ENCODE data around the gene JOSD2. TPM values are rescaled to one million over a fixed set of nuclear protein-coding genes. Genes with fewer than 3 reads are reported as not detected.
"Not testable (repeated sequence)": the region's sequence is repeated elsewhere in the genome, so short reads cannot be mapped to it uniquely, and the experiment has no call there.

JOSD2 gene
- total RNA-seq, 2 experiments from 2014 or later = 17.4 to 28.1 TPM

DNA sequence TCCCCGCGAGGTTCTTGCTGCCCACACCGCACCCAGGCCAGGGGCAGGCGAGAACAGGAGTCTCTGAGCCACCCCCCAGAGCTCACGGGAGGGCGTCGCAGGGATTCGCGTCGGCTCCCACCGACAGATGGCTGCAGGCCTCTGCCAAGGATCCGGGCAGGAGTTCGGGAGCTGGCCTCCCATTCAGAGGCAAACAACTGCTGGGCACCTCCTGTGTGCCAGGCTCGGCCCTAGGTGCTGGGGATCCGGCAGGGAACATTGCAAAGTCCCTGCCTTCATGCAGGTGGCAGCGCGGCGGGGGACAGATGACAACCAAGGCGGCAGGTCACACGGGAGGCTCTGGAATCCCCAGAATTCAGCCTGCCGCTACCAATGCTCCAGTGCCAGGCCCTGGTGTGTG is 32.0 kb upstream of the JOSD2 start:
- DNase-seq (no peak), ATAC-seq (no peak)
- H3K9me3 Mint-ChIP-seq (ENCODE audit: low read depth) = no peaks in the 10 kb centered on the region
- no peaks in the 10 kb centered on the region for H3K4me1 Mint-ChIP-seq
- H3K27me3 Mint-ChIP-seq = no peaks in the 10 kb centered on the region
- ChIA-PET CTCF (interaction anchor here (2.3 kb wide), 1 partner anchor 13 kb away, joined by 10 read pairs; no protein-coding TSS in a partner anchor), POLR2A (no interaction called here)
- intact Hi-C loops (cut with DNase I, micrococcal nuclease) = no loop called here
- H3K4me3 Mint-ChIP-seq = no peak overlapping the region
- no peak overlapping the region for H3K27ac Mint-ChIP-seq
- H3K36me3 Mint-ChIP-seq (ENCODE audit: low read depth) = no peaks in the 10 kb centered on the region

- Mint-ChIP-seq H3K4me3 (no peak overlapping the region), H3K4me1 (no peaks in the 10 kb centered on the region), H3K36me3 (ENCODE audit: low read depth) (no peaks in the 10 kb centered on the region), H3K9me3 (ENCODE audit: low read depth) (peaks cover 7% of the 10 kb centered on the region), H3K27me3 (peaks cover 14% of the 10 kb centered on the region), H3K27ac (no peak overlapping the region)
- intact Hi-C loops (cut with DNase I, micrococcal nuclease) = loop anchor here (1.0 to 5.0 kb wide), 4 partner anchors 19 to 385 kb away; no protein-coding TSS in a partner anchor
- DNase-seq = peak; percentile 88
- CTCF ChIA-PET = interaction anchor here (0.9 to 6.0 kb wide), 12 partner anchors 11 to 246 kb away, joined by 3 to 45 read pairs (median 4); no protein-coding TSS in a partner anchor
- ATAC-seq = peak; percentile 88
- POLR2A ChIA-PET = interaction anchor here (0.7 kb wide), 1 partner anchor 298 kb away, joined by 3 read pairs; no protein-coding TSS in a partner anchor
Measured at GRCh38 chr19:50537769-50538230, 26.8 kb upstream of the JOSD2 start.

GRCh38 chr19:50537306-50537685 is 26.3 kb upstream of the JOSD2 start:
- CTCF ChIA-PET = interaction anchor here (0.9 to 6.0 kb wide), 10 partner anchors 11 to 246 kb away, joined by 3 to 45 read pairs (median 4); no protein-coding TSS in a partner anchor
- H3K36me3 Mint-ChIP-seq (ENCODE audit: low read depth) = no peaks in the 10 kb centered on the region
- DNase-seq = no peak
- no peak overlapping the region for H3K27ac Mint-ChIP-seq
- POLR2A ChIA-PET = no interaction called here
- peaks cover 19% of the 10 kb centered on the region for H3K27me3 Mint-ChIP-seq
- no peak overlapping the region for H3K4me3 Mint-ChIP-seq
- H3K9me3 Mint-ChIP-seq (ENCODE audit: low read depth) = peaks cover 12% of the 10 kb centered on the region
- intact Hi-C loops (cut with DNase I, micrococcal nuclease) = loop anchor here (1.0 to 5.0 kb wide), 4 partner anchors 19 to 386 kb away; no protein-coding TSS in a partner anchor
- no peak for ATAC-seq
- H3K4me1 Mint-ChIP-seq = no peaks in the 10 kb centered on the region

GRCh38 chr19:50536662-50537305 is 25.8 kb upstream of the JOSD2 start:
- H3K27ac Mint-ChIP-seq = no peak overlapping the region
- intact Hi-C loops (cut with DNase I, micrococcal nuclease) = loop anchor here (1.0 to 5.0 kb wide), 4 partner anchors 20 to 386 kb away; no protein-coding TSS in a partner anchor
- H3K27me3 Mint-ChIP-seq = peaks cover 22% of the 10 kb centered on the region
- DNase-seq (no peak), ATAC-seq (no peak)
- ChIA-PET POLR2A (no interaction called here), CTCF (interaction anchor here (0.9 to 6.0 kb wide), 10 partner anchors 10 to 247 kb away, joined by 3 to 45 read pairs (median 4); partner anchors contain the start of gene JOSD2)
- H3K4me3 Mint-ChIP-seq = no peak overlapping the region
- peaks cover 12% of the 10 kb centered on the region for H3K9me3 Mint-ChIP-seq (ENCODE audit: low read depth)
- no peaks in the 10 kb centered on the region for H3K36me3 Mint-ChIP-seq (ENCODE audit: low read depth)
- no peaks in the 10 kb centered on the region for H3K4me1 Mint-ChIP-seq

GRCh38 chr19:50535672-50536187 is 24.7 kb upstream of the JOSD2 start:
- no peak overlapping the region for H3K27ac Mint-ChIP-seq
- ATAC-seq (no peak), DNase-seq (no peak)
- peaks cover 12% of the 10 kb centered on the region for H3K9me3 Mint-ChIP-seq (ENCODE audit: low read depth)
- H3K4me1 Mint-ChIP-seq = no peaks in the 10 kb centered on the region
- POLR2A ChIA-PET = no interaction called here
- intact Hi-C loops (cut with DNase I, micrococcal nuclease) = loop anchor here in 1 of 2 experiments (2.0 to 5.0 kb wide), 2 partner anchors 72 to 387 kb away; no protein-coding TSS in a partner anchor
- CTCF ChIA-PET = interaction anchor here (1.5 to 6.0 kb wide), 2 partner anchors 21 to 25 kb away, joined by 3 to 45 read pairs; partner anchors contain the start of gene JOSD2
- no peaks in the 10 kb centered on the region for H3K36me3 Mint-ChIP-seq (ENCODE audit: low read depth)
- H3K27me3 Mint-ChIP-seq = peaks cover 25% of the 10 kb centered on the region
- H3K4me3 Mint-ChIP-seq = no peak overlapping the region

- CTCF ChIA-PET = interaction anchor here (1.3 to 6.0 kb wide), 3 partner anchors 16 to 249 kb away, joined by 3 to 45 read pairs (median 4); no protein-coding TSS in a partner anchor
Measured at GRCh38 chr19:50534478-50534877, 23.5 kb upstream of the JOSD2 start.

DNA sequence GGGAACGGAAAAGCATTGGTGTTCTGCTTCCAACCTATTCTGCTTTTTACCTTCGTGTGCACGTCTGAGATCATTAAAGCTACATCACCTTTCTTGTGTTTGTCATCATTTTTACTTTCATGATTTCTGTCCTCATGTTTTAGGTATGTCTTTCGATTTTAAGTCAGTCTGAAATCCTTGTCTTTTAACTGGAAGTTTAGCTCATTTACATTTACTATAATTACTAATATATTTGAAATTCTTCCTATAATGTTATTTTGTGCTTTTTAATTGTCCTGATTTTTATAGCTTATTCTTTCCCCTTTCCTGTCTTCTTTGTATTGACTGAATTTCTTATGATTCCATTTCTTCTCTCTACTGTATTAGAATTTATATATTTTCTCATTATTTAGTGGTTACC is 22.0 kb upstream of the JOSD2 start:
- Mint-ChIP-seq H3K4me1 (no peaks in the 10 kb centered on the region), H3K36me3 (ENCODE audit: low read depth) (no peaks in the 10 kb centered on the region), H3K27ac (no peak overlapping the region), H3K27me3 (peaks cover 31% of the 10 kb centered on the region), H3K4me3 (no peak overlapping the region), H3K9me3 (ENCODE audit: low read depth) (peaks cover 12% of the 10 kb centered on the region)
- ATAC-seq = no peak
- POLR2A ChIA-PET = no interaction called here
- intact Hi-C loops (cut with DNase I, micrococcal nuclease) = no loop called here
- CTCF ChIA-PET = interaction anchor here (0.6 to 1.5 kb wide), 3 partner anchors 14 to 368 kb away, joined by 3 to 8 read pairs (median 4); no protein-coding TSS in a partner anchor
- DNase-seq = no peak

More at GRCh38 chr19:50534478-50534877, 23.5 kb upstream of the JOSD2 start:
- intact Hi-C loops (cut with DNase I, micrococcal nuclease) = no loop called here
- peaks cover 12% of the 10 kb centered on the region for H3K9me3 Mint-ChIP-seq (ENCODE audit: low read depth)
- peaks cover 29% of the 10 kb centered on the region for H3K27me3 Mint-ChIP-seq
- DNase-seq (no peak), ATAC-seq (no peak)
- POLR2A ChIA-PET = no interaction called here
- H3K27ac Mint-ChIP-seq = no peak overlapping the region
- no peaks in the 10 kb centered on the region for H3K4me1 Mint-ChIP-seq
- no peak overlapping the region for H3K4me3 Mint-ChIP-seq
- H3K36me3 Mint-ChIP-seq (ENCODE audit: low read depth) = no peaks in the 10 kb centered on the region

DNA sequence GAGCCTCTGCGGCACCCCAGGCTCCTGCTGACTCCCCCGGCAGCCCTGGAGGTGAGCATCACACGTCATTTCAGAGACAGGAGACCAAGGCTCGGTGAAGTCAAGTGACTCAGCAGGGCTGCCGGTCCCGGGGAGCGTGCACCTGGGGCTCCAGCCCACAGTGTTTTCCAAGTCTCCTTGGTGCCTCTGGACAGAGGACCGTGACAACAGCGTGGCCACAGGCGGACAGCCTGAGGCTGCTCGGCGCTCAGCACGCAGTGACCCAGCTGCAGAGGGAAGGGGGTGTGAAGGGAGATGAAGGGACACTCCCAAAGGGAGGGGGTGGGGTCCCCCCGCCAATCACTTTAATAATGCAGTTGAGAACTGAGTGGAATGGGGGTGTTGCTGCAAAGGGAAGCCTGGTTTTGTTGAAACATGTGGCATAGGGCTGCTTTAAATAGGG is 20.2 kb upstream of the JOSD2 start:
- ATAC-seq (no peak), DNase-seq (no peak)
- no peaks in the 10 kb centered on the region for H3K36me3 Mint-ChIP-seq (ENCODE audit: low read depth)
- H3K27ac Mint-ChIP-seq = no peak overlapping the region
- H3K4me1 Mint-ChIP-seq = no peaks in the 10 kb centered on the region
- H3K4me3 Mint-ChIP-seq = no peak overlapping the region
- H3K9me3 Mint-ChIP-seq (ENCODE audit: low read depth) = peaks cover 12% of the 10 kb centered on the region
- intact Hi-C loops (cut with DNase I, micrococcal nuclease) = no loop called here
- ChIA-PET POLR2A (no interaction called here), CTCF (no interaction called here)
- peaks cover 26% of the 10 kb centered on the region for H3K27me3 Mint-ChIP-seq

DNA sequence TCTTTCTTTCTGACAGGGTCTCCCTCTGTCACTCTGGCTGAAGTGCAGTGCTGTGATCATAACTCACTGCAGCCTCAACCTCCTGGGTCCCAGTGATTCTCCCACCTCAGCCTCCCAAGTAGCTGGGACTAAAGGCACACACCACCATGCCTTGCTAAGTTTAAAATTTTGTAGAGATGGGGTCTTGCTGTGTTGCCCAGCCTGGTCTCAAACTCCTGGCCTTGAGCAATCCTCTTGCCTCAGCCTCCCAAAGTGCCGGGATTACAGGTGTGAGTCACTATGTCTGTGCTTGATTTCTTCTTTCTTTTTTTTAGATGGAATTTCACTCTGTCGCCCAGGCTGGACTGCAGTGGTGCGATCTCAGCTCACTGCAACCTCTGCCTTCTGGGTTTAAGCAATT is 17.1 kb upstream of the JOSD2 start:
- not testable (repeated sequence) for H3K4me3 Mint-ChIP-seq

DNA sequence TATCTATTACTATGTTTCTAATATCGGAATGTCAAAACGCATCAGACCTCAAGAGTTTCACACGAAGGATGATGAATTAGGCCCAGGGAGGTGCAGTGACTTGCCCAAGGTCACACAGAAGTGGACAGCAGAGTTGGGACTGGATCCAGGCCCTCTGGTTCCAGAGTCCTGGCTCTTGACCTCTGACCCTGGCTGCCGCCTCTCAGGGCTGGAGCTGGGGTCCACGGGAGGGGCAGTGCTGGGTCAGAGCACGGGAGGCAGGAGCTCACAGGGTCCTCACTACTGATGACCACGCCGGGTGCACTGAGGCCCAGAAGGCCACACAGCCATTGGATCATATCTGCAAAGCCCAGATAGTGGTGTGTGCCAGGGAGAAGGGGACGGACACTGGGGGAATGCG is 11.9 kb upstream of the JOSD2 start:
- H3K4me1 Mint-ChIP-seq = no peaks in the 10 kb centered on the region
- peaks cover 5% of the 10 kb centered on the region for H3K27me3 Mint-ChIP-seq
- H3K27ac Mint-ChIP-seq = no peak overlapping the region
- intact Hi-C loops (cut with DNase I, micrococcal nuclease) = no loop called here
- H3K9me3 Mint-ChIP-seq (ENCODE audit: low read depth) = no peaks in the 10 kb centered on the region
- H3K4me3 Mint-ChIP-seq = no peak overlapping the region
- ChIA-PET POLR2A (no interaction called here), CTCF (interaction anchor here (1.6 kb wide), 1 partner anchor 33 kb away, joined by 5 read pairs; no protein-coding TSS in a partner anchor)
- H3K36me3 Mint-ChIP-seq (ENCODE audit: low read depth) = no peaks in the 10 kb centered on the region
- DNase-seq (no peak), ATAC-seq (no peak)

More for the DNA sequence above, 17.1 kb upstream of the JOSD2 start:
- H3K27ac Mint-ChIP-seq; H3K4me1 Mint-ChIP-seq; ATAC-seq; intact Hi-C loops (cut with DNase I, micrococcal nuclease); H3K9me3 Mint-ChIP-seq (ENCODE audit: low read depth); DNase-seq; H3K36me3 Mint-ChIP-seq (ENCODE audit: low read depth): not testable (repeated sequence)
- CTCF ChIA-PET = interaction anchor here (0.7 to 1.4 kb wide), 2 partner anchors 28 to 256 kb away, joined by 3 to 5 read pairs; no protein-coding TSS in a partner anchor
- H3K27me3 Mint-ChIP-seq = peaks cover 21% of the 10 kb centered on the region
- POLR2A ChIA-PET = interaction anchor here (0.7 kb wide), 1 partner anchor 423 kb away, joined by 3 read pairs; no protein-coding TSS in a partner anchor

DNA sequence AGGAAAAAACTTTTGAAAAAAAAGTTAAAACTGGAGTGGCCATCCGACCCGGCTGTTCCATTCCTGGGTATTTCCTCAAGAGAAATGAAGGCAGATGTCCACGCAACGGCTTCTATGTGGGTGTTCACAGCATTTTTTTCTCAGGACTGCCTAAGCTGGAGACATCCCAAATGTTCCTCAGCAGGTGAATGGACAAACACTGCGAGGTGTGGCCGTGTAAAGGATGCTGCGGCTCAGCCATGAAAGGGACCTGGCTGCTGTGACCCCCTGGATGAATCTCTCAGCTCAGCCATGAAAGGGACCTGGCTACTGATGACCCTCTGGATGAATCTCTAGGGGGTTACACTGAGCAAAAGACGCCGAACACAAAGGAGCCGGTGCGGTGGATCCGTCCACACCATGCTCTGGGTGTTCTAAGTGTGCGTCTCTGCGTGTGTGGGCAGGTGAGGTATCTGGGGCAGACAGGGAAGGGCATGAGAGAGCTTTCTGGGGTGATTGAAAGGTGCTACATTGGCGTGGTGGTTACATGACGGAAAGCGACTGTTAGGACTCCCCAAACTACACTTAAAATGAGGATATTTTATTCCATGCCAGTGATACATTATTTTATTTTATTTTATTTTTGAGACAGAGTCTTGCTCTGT is 10.0 kb upstream of the JOSD2 start:
- no peaks in the 10 kb centered on the region for H3K9me3 Mint-ChIP-seq (ENCODE audit: low read depth)
- CTCF ChIA-PET = no interaction called here
- intact Hi-C loops (cut with DNase I, micrococcal nuclease) = no loop called here
- H3K36me3 Mint-ChIP-seq (ENCODE audit: low read depth) = no peaks in the 10 kb centered on the region
- no peak overlapping the region for H3K4me3 Mint-ChIP-seq
- ATAC-seq (no peak), DNase-seq (no peak)
- POLR2A ChIA-PET = no interaction called here
- no peaks in the 10 kb centered on the region for H3K4me1 Mint-ChIP-seq
- H3K27me3 Mint-ChIP-seq = peaks cover 4% of the 10 kb centered on the region
- H3K27ac Mint-ChIP-seq = no peak overlapping the region

All from activated CD4-positive, alpha-beta T cell treated with anti-CD3 and anti-CD28 coated beads for 36 hours (primary cell).